Neural progenitor cell (in vitro differentiated cells): ENCODE results near the gene CDX2.

Source experiments
- EZH2 ChIP-seq: fragments of 200-600 bp; sonication (generic); IDR thresholded peaks from 2 replicates; pipeline ENCODE4 v1.6.1; 2017; ENCODE audit warnings: antibody characterized with exemption, mild to moderate bottlenecking, moderate library complexity
- TF ChIP-seq, protein P1 (sequence below): fragments of 200-600 bp; sonication (generic); IDR thresholded peaks from 2 replicates; pipeline ENCODE4 v1.5.1; 2017; ENCODE audit warnings: antibody characterized with exemption, mild to moderate bottlenecking

GRCh38 chr13:27991881-27992280 lies 22.8 kb upstream of the CDX2 start:
- TF ChIP-seq, protein P1, sequence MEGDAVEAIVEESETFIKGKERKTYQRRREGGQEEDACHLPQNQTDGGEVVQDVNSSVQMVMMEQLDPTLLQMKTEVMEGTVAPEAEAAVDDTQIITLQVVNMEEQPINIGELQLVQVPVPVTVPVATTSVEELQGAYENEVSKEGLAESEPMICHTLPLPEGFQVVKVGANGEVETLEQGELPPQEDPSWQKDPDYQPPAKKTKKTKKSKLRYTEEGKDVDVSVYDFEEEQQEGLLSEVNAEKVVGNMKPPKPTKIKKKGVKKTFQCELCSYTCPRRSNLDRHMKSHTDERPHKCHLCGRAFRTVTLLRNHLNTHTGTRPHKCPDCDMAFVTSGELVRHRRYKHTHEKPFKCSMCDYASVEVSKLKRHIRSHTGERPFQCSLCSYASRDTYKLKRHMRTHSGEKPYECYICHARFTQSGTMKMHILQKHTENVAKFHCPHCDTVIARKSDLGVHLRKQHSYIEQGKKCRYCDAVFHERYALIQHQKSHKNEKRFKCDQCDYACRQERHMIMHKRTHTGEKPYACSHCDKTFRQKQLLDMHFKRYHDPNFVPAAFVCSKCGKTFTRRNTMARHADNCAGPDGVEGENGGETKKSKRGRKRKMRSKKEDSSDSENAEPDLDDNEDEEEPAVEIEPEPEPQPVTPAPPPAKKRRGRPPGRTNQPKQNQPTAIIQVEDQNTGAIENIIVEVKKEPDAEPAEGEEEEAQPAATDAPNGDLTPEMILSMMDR: no peak
- TF ChIP-seq EZH2: no peak
